OCI-M2 (cell line): ENCODE measurements around the gene PIGR.

ENCODE experiments used
- DNase-seq: peaks from one replicate; lab custom pipeline; 2025; ENCODE audit not compliant: unreplicated experiment; lab: John Stamatoyannopoulos, UW

The PIGR gene

DNA sequence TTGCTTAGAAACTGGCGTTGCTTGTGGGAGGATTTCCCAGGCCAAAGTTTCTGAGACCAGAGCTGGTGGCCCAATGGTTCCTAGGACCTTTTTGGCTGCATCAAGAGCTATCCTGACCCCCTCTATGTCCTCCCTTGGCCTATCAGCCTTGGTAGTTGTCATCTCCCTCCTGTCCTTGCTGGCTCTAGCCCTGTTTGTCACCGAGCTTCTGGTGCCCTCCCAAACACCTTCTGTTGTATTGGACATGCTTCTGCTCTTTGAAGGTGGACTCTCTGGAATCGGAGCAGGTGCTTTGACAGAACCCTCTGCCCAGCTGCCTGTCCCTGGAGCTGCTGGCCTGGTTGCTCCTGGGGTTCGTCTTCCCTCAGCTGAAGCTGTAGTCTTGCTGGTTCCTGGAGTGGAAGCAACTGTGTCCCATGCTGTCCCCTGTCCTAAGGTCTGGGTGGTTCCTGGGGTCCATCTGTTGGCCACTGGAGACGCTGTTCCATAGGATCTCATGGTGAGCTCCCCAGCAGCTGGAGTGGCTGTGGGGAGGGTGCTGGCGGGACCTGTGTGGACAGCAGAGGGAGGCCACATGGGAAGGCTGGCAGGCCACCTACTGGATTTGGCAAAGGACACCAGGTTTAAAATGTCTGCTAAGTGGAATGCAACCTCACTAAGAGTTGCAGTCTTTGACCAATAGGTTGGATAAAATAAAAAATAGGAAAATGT lies 14.6 kb upstream of the PIGR start:
- no peak for DNase-seq

DNA sequence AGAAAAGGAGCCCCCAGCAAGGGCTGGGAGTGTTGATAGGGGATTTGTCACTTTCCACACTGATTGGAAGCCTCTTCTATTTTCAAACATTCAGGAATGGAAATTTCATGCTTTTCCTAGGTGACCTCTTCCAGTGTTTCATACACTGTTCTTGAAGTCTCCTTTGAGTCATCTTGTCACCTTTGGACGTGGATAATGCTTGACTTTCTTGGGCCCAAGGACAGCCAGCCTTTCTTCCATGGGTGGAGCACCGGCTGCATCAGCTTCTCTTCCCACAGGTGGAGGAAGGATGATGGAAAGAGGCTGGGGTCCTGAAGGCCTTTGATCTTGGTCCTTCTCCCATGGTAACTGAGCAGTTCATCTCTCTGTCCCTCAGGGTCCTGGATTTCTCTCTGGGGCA lies 11.9 kb upstream of the PIGR start:
- no peak for DNase-seq

DNA sequence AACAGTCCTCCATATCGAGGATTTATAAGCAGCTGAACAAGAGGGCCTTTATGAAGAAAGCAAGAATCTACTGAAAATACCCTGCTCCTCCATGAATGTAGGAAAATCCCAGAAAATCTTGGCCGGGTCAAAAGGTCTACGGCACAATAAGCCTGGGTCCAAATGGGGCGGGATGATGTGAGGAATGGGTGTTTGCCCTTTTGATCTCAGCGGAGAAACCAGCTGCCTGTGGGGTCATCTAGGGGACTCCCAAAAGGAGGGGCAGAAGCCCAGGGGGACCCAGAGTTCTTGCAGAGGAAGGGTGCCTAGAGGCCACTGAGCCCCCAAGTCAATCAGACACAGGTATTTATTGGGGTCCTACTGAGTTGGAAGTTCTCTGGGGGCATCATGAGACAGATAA lies 11.4 kb upstream of the PIGR start:
- no peak for DNase-seq

DNA sequence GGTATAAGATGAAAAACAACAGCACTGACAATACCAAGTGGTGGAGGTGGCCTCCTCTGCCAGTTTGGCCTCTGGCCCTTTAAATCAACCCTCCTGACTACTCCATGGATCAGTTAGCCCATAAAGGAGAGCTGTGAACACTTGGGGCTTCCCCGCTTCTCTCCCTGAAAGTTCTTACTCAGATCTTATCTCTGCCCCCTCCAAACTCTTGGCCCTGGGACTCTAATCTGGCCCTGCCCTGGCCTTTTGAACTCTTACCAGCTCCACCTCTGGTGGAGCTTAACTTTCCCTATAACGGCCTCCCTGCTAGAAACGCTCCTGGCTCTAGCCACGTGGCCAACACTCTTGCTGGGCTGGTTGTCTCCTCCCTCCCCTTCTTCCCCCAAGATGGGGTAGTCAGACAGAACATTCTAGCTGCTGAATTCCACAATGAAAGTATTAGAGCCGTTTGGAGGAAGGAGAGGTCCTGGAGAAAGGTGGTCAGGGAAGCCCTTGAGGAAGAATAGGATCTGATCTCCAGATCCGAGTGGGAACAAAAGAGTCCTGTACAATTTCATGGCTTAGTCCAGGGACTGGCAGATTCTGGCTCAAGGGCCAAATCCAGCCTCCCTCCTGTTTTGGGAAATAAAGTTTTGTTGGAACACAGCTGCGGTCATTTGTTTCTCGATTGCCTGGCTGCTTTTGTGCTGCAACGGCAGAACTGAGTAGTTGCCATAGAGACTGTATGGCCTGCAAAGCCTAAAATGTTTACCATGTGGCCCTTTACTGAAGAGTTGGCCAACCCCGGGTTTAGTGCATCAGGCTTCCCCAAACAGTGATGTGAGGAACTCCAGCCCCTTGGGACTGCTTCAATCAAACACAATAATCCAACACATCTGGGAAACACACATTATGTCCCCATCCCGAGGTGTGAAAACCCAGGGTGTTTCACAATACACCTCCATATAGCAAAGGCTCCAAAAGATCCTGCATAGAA lies 9.5 kb upstream of the PIGR start:
- no peak for DNase-seq

DNA sequence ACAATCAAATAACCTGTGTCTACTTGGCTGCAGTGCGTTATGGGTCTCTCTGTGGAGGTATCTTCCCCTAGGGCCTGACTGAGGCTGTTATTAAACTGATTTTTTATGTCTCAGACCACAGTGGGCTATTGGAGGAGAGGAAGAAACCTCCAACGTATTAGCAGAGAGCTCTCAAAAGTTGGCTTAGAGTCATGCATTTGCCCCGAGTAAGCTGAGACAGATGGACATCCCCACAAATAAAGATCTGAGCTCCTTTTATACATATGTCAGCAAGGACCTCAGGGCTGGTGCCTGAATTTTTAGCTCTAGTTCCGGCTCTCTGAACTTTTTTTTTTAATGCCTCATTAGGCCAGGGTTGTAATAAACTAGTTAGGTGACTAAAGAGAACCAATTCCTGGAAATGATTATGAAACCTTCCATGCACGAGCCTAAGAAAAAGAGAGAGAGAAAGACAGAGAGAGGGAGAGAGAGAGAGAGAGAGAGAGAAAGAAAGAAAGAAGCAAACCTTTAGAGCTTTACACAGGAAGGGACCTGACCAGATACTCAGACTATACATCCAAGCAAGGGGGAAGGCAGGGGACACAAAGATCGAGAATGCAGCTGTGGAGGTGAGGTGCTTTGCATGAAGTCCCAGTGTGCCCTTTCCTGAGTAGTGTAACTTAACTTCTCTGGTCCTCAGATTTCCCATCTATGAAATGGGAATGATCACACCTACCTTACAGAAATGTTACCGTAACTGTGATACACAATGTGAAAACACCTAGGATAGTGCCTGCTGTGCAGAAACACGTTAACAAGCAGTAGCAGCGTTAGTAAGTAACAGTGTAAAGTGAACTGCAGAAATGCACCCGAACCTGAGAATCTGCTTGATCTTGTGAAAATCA lies 8.4 kb upstream of the PIGR start:
- DNase-seq, result no peak

DNA sequence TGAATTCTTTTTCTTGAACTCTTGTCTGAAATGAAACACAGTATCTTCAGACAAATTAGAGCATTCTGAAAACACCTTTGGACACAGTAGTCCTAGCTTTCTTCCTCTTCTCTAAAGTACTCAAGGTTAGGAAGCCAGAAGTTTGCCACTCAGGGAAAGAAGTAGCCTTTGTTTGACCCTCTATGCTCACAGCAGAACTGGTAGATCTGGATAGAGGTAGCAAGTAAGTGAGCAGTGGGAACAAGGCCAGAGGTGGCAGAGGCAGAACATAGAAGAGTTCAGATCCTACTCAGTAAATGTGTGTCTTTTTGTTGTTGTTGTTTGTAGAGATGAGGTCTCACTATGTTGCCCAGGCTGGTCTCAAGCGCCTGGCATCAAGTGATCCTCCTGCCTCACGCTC lies 7.4 kb upstream of the PIGR start:
- DNase-seq, result no peak

DNA sequence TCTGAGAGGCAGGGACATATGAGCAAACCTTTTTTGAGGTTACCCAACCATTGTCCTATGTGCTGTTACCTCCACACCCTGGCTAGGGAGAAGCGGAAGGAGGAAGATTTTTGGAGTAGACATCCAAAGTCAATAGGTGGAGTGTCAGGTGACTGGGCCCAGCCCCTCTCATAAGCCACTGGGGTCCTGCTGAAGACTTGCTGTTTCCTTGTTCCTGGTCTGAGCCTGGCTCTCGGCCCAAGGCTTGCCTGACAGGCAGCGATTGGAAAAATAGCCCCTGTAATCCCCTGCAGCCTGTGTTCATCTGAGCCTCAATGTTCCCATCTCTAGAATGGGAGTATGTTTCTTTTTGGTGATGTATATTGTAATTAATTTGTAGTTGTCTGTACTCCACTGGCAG lies 6.9 kb upstream of the PIGR start:
- DNase-seq, result no peak

DNA sequence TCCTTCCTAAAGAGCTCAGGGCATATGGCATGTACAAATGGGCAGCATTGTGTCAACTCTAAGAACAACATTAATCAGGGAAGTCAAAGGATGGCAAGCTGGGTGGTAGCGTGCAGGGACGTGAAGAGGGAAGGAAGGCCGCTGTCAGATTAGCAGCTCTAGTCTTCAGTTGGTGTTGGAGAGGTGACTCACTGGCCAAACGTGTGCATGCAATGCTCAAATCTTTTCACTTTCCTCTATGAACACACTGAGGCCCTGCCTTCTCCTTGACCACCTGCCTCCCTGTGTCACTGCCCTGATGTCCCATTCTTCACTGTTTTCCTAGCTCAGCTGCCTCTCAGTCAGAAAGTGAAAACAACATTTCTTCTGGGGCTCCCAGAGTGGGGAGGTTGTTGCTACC lies 5.9 kb upstream of the PIGR start:
- DNase-seq, result no peak

DNA sequence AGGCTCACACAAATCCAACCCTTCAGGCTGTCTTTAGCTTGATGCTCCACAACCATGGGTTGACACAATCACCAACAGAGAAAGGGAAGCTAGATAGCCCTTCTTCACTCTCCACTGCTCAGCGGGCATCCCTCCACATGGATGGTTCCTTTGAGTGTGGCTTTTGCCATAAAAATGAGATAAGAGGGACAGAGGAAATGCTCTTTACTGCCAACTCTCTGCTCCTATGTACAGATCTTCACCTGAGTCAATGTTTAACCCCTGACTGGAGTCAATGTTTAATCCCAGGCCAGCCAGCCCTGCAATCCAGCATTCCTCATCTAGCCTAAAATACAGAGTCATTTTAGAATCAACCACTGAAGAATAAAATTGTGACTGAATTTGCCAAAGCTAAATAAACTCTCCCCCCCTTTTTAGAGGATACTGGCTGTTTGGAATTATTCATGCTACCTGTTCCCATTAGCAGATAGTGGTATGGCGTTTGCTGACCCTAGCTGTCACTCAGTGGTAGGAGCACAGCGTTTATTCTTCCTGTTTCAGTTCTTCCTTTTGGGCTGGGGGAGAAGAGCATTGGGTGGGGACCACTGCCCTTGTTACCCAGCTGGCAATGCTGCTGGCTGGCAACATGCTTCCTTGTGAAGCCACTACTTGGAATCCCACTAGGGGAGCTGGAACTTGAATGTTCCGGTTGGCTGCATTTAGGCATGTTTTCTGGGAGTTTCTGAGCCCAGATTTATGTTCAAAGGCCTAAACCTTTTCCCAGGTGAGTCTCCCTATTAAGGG lies 5.2 kb upstream of the PIGR start:
- DNase-seq, result no peak

DNA sequence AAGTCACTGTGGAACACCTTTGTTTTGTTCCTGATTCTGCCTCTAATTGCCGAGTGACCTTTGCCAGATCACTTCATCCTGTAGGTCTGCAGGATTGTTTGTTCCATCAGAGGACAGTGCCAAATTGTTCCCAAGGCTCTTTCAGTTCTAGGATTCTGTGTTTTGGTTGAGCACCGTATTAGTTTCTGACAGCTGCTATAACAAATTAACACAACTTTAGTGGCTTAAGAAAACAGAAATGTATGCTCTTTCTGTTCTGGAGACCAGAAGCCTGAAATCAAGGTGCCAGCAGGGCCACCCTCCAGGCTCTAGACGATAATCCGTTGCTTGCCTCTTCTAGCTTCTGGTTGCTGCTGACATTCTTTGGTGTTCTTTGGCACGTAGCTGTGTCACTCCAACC lies 3.4 kb upstream of the PIGR start:
- no peak for DNase-seq

DNA sequence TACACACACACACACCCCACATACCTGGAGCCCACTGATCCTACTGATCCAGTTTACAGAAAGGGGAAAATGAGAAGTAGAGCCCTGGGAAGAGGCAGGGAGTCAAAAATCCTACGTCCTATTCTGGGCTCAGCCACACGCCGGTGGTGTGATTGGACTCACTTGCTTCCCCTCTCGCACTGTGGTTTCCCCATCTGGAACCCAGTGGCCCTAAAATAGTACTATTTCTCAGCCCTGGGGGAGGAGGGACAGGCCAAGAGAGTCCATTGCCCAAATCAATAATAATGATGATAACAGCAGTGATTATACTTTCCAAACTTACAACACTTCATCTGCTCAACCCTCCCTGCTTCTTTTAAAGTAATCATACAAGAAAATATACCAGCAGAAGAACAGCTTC lies 2.9 kb upstream of the PIGR start:
- no peak for DNase-seq

DNA sequence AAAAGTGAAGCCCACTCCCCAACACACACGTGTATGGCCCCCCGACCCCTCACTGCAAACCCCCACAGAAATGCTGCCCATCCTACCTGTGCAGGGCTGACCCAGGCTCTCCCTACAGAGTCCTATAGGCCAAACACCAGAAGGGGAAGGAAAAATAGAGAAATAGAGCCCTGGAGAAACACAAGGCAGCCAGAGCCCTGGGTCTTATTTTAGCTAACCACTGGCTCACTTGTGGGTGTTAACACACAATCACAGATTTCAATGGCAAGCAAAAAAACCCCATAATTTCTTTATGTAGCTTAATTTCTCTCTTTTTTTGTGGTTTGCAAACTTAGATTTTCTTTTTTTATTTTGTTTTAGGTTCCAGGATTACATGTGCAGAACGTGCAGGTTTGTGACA lies 989 bp upstream of the PIGR start:
- DNase-seq, result no peak

DNA sequence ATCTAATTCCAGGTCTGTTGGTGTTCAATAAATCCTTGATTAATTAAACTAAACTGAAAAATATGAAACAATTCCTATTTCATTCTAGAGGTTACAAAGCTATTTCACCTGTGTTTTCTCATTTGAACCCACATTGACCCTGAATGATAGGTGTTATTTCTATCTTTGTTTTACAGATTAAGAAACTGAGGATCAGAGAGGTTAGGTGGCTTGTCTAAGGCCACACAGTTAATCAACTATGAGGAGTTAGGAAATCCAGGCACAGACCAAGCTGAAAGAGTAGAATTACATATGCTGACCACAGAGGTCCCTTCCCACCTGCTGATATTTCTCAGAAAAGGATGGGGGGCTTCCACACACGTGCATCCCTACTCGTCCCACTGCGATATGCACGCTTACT lies 487 bp downstream of the PIGR start:
- no peak for DNase-seq

DNA sequence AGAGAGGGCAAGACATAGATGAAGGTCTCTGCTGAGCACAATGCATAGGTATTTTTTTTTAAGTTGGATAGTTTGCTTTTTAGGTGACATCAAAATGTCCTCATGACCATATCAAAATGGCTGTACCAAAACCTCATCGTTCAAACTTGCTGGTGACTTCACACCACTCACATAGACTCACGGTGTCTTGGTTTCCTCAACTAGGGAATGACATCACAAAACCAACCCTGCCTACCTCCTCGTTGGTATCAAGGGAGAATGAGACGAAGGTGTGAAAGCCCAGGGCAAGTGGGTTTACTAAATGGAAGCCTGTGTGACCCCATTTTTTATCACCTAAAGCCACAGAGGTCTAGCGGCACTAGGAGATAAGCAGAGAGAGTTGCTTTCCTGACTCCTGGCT lies 1.6 kb downstream of the PIGR start:
- DNase-seq, result no peak

DNA sequence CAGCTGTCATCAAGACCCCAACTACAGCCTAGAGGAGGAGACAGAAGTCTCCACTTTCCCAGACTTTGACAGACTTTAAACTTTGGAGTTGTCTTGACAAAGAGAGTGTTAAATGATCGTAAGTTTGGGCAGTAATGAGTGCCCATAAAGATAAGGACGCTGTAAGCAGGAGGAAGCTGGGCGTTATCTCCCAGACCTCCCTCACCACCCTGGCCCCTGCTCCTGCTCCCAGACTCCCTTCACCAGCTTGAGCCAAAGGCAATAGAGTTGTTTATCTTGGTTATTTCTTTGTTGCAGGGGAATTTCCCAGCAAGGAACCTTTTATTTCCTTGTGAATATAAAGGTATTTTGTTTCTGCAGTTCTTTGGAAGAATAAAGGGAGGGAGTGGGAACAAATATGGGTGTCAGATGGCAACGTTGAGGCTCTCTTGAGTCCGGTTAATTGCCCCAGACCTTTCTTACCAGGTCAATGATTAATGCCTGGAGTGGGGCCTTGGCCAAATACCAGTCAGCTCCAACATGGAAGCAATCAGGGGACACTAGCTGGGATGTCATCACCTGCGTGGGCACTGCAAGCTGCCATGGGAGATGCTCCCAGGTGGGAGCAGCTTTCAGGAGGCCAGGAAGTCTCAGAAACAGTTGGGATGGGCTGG lies 4.4 kb downstream of the PIGR start:
- DNase-seq, result no peak

DNA sequence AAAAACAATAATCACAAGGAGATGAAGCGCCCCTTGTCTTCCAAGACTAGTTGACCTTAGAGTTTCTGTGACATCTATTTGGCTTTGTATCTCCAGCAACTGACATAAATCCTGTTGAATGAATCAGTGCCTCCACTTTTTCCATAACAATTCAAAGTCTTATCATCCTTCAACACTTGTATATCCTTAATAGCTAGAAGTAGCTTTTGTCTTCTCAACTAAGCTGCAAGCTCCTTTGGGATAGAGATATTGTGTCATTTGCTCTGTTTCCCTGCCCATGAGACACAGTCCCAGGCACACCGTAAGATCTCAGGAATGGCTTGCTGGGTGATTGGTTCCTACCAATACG lies 5.7 kb downstream of the PIGR start:
- DNase-seq, result no peak

DNA sequence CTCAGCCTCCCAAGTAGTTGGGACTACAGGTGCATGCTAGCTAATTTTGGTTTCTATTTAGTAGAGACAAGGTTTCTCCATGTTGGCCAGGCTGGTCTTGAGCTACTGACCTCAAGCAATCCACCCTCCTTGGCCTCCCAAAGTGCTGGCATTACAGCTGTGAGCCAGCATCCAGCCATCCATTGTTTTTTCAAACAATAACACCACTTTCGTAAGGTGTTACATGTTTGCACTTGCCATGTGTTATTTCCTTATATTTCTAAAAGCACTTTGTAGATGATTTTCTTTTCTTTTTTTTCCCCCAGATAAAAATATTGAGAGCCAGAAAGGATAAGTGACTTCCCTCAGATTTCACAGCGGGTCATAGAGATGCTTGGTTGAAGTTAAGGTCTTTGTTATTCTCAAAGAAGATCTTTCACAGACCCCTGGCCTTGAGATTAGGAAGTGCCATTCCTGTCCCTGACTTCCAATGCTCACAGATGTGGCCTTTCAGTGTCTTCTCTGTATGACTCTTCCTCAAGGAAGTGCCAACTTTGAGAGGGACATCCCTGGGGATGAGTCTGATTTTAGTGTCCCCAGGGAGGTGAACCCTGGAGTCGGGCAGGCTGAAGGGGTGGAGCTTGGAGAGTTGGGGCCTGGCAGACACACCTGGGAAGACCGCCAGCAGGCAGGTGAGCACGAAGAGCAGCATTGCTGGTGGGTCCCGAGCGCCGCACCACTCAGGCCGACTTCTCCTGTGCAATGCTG lies 6.3 kb downstream of the PIGR start:
- DNase-seq, result no peak

DNA sequence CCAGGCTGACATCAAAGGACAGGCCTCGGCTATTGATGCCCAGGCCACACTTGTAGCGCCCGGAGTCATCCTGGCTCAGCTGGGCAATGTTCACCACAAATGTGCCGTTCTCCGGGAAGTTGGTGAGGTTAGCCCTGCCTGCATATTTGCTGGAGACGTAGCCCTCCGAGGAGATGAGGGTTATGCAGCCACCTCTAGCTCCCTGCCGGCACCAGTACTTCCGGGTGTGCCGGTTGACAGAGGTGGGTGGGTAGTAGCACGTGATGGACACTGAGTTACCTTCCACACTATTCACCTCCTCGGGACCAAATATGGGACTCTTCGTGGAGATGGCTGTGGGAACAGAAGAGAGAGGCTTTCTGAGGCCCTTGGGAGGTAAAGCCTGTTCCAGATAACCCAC lies 7.1 kb downstream of the PIGR start:
- DNase-seq, result no peak

DNA sequence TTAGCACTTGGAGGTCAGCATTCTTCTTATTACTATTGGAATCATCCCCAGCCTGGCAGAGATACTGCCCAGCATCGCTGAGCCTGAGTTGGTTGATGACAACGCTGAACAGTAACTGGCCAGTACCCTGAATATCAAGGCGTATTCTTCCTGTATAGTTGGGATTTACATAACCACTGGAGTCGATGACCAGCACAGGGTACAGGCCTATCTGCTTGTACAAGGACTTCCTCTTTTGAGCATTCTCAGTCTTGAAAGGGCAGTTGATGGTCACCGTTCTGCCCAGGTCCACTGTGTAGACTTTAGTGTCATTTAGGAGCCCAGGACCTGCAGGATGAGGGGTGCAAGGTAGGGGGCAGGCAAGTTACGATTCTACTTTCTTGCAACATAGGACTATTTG lies 8.8 kb downstream of the PIGR start:
- no peak for DNase-seq
